ENCODE data around the gene TUBGCP3. TPM values are rescaled to one million over a fixed set of nuclear protein-coding genes. Genes with fewer than 3 reads are reported as not detected.

Gene TUBGCP3
- total and polyA plus RNA-seq, 2 experiments from 2014 or later, result 12.8 to 40.2 TPM

DNA sequence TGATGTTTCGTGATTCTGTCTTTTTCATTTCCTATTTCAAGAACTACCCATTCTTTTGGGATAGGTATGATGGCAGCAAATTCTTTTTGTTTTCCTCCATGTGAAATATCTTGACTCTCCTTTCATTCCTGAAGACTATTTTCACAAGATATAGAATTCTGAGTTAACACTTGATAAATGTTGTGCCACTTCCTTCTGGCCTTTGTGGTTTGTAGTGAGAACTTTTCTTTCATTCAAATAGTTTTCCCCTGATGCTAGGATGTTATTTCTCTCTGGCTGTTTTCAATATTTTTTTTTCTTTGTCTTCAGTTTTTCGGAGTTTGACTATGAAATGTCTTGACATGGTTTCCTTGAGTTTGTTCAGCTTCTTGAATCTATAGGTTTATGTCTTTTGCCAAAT is 8.3 kb upstream of the TUBGCP3 start:
- no peaks in the 10 kb centered on the region for H3F3A ChIP-seq (replicated peaks; ENCODE audit: low read depth)
- TF ChIP-seq, protein P1, sequence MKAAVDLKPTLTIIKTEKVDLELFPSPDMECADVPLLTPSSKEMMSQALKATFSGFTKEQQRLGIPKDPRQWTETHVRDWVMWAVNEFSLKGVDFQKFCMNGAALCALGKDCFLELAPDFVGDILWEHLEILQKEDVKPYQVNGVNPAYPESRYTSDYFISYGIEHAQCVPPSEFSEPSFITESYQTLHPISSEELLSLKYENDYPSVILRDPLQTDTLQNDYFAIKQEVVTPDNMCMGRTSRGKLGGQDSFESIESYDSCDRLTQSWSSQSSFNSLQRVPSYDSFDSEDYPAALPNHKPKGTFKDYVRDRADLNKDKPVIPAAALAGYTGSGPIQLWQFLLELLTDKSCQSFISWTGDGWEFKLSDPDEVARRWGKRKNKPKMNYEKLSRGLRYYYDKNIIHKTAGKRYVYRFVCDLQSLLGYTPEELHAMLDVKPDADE (IDR thresholded peaks at IDR 0.05), result no peak
- TF ChIP-seq, protein P2, sequence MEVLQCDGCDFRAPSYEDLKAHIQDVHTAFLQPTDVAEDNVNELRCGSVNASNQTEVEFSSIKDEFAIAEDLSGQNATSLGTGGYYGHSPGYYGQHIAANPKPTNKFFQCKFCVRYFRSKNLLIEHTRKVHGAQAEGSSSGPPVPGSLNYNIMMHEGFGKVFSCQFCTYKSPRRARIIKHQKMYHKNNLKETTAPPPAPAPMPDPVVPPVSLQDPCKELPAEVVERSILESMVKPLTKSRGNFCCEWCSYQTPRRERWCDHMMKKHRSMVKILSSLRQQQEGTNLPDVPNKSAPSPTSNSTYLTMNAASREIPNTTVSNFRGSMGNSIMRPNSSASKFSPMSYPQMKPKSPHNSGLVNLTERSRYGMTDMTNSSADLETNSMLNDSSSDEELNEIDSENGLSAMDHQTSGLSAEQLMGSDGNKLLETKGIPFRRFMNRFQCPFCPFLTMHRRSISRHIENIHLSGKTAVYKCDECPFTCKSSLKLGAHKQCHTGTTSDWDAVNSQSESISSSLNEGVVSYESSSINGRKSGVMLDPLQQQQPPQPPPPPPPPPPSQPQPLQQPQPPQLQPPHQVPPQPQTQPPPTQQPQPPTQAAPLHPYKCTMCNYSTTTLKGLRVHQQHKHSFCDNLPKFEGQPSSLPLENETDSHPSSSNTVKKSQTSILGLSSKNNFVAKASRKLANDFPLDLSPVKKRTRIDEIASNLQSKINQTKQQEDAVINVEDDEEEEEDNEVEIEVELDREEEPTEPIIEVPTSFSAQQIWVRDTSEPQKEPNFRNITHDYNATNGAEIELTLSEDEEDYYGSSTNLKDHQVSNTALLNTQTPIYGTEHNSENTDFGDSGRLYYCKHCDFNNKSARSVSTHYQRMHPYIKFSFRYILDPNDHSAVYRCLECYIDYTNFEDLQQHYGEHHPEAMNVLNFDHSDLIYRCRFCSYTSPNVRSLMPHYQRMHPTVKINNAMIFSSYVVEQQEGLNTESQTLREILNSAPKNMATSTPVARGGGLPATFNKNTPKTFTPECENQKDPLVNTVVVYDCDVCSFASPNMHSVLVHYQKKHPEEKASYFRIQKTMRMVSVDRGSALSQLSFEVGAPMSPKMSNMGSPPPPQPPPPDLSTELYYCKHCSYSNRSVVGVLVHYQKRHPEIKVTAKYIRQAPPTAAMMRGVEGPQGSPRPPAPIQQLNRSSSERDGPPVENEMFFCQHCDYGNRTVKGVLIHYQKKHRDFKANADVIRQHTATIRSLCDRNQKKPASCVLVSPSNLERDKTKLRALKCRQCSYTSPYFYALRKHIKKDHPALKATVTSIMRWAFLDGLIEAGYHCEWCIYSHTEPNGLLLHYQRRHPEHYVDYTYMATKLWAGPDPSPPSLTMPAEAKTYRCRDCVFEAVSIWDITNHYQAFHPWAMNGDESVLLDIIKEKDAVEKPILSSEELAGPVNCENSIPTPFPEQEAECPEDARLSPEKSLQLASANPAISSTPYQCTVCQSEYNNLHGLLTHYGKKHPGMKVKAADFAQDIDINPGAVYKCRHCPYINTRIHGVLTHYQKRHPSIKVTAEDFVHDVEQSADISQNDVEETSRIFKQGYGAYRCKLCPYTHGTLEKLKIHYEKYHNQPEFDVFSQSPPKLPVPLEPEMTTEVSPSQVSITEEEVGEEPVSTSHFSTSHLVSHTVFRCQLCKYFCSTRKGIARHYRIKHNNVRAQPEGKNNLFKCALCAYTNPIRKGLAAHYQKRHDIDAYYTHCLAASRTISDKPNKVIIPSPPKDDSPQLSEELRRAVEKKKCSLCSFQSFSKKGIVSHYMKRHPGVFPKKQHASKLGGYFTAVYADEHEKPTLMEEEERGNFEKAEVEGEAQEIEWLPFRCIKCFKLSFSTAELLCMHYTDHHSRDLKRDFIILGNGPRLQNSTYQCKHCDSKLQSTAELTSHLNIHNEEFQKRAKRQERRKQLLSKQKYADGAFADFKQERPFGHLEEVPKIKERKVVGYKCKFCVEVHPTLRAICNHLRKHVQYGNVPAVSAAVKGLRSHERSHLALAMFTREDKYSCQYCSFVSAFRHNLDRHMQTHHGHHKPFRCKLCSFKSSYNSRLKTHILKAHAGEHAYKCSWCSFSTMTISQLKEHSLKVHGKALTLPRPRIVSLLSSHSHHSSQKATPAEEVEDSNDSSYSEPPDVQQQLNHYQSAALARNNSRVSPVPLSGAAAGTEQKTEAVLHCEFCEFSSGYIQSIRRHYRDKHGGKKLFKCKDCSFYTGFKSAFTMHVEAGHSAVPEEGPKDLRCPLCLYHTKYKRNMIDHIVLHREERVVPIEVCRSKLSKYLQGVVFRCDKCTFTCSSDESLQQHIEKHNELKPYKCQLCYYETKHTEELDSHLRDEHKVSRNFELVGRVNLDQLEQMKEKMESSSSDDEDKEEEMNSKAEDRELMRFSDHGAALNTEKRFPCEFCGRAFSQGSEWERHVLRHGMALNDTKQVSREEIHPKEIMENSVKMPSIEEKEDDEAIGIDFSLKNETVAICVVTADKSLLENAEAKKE (CRISPR knock-in tag; IDR thresholded peaks at IDR 0.05), result no peak
- TF ChIP-seq, protein P3, sequence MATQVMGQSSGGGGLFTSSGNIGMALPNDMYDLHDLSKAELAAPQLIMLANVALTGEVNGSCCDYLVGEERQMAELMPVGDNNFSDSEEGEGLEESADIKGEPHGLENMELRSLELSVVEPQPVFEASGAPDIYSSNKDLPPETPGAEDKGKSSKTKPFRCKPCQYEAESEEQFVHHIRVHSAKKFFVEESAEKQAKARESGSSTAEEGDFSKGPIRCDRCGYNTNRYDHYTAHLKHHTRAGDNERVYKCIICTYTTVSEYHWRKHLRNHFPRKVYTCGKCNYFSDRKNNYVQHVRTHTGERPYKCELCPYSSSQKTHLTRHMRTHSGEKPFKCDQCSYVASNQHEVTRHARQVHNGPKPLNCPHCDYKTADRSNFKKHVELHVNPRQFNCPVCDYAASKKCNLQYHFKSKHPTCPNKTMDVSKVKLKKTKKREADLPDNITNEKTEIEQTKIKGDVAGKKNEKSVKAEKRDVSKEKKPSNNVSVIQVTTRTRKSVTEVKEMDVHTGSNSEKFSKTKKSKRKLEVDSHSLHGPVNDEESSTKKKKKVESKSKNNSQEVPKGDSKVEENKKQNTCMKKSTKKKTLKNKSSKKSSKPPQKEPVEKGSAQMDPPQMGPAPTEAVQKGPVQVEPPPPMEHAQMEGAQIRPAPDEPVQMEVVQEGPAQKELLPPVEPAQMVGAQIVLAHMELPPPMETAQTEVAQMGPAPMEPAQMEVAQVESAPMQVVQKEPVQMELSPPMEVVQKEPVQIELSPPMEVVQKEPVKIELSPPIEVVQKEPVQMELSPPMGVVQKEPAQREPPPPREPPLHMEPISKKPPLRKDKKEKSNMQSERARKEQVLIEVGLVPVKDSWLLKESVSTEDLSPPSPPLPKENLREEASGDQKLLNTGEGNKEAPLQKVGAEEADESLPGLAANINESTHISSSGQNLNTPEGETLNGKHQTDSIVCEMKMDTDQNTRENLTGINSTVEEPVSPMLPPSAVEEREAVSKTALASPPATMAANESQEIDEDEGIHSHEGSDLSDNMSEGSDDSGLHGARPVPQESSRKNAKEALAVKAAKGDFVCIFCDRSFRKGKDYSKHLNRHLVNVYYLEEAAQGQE (IDR thresholded peaks at IDR 0.05; ENCODE audit: unreplicated experiment), result no peak
- no peak for TF ChIP-seq JUNB (IDR thresholded peaks at IDR 0.05; ENCODE audit: unreplicated experiment)
- no peak for TF ChIP-seq NANOG (IDR thresholded peaks at IDR 0.05; ENCODE audit: borderline replicate concordance)
- TF ChIP-seq, protein P4, sequence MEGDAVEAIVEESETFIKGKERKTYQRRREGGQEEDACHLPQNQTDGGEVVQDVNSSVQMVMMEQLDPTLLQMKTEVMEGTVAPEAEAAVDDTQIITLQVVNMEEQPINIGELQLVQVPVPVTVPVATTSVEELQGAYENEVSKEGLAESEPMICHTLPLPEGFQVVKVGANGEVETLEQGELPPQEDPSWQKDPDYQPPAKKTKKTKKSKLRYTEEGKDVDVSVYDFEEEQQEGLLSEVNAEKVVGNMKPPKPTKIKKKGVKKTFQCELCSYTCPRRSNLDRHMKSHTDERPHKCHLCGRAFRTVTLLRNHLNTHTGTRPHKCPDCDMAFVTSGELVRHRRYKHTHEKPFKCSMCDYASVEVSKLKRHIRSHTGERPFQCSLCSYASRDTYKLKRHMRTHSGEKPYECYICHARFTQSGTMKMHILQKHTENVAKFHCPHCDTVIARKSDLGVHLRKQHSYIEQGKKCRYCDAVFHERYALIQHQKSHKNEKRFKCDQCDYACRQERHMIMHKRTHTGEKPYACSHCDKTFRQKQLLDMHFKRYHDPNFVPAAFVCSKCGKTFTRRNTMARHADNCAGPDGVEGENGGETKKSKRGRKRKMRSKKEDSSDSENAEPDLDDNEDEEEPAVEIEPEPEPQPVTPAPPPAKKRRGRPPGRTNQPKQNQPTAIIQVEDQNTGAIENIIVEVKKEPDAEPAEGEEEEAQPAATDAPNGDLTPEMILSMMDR (conservative IDR thresholded peaks at IDR 0.05; ENCODE audit: low read depth in 2 of 2), result no peak
- no peak for TF ChIP-seq POLR2AphosphoS5 (IDR thresholded peaks at IDR 0.05; ENCODE audit: low read depth)
- TF ChIP-seq CREB1 (CRISPR knock-in tag; IDR thresholded peaks at IDR 0.05; ENCODE audit: low read depth), result no peak
- TF ChIP-seq ZNF114 (CRISPR knock-in tag; IDR thresholded peaks at IDR 0.05), result no peak
- TF ChIP-seq EZH2phosphoT487 (IDR thresholded peaks at IDR 0.05; ENCODE audit: unreplicated experiment), result no peak
- TF ChIP-seq ZNF331 (CRISPR knock-in tag; IDR thresholded peaks at IDR 0.05; ENCODE audit: low read depth), result no peak
- no peak for TF ChIP-seq STAT1 (IDR thresholded peaks at IDR 0.05; ENCODE audit: unreplicated experiment)
- Mint-ChIP-seq H3K4me3 (no peak overlapping the region), H3K27me3 (ENCODE audit: insufficient read depth, low read depth, poor library complexity) (peaks cover 3% of the 10 kb centered on the region), H3K9me3 (0 out of 3 replicates have a peak, but pooled peaks cover 2% of the 10 kb centered on the region), H3K36me3 (ENCODE audit: low read depth) (no peaks in the 10 kb centered on the region), H3K4me1 (peaks cover 8% of the 10 kb centered on the region; the same call in 2 of the 3 replicates), H3K27ac (no peak overlapping the region)
- H3K27ac ChIP-seq (ENCODE audit: low read depth), result no peak overlapping the region
- no peaks in the 10 kb centered on the region for H3K36me3 ChIP-seq (ENCODE audit: insufficient read depth)
- no peak overlapping the region for H3K4me2 ChIP-seq
- no peak for ATAC-seq
- H3K4me1 ChIP-seq (ENCODE audit: insufficient read depth), result no peaks in the 10 kb centered on the region
- H3K9me2 ChIP-seq (ENCODE audit: insufficient read depth), result no peaks in the 10 kb centered on the region
- H3K27me3 ChIP-seq (ENCODE audit: insufficient read depth), result no peaks in the 10 kb centered on the region
- no peaks in the 10 kb centered on the region for H4K20me1 ChIP-seq (replicated peaks; ENCODE audit: insufficient read depth)
- H2AFZ ChIP-seq, result no peak overlapping the region
- no peaks in the 10 kb centered on the region for H3K79me2 ChIP-seq (replicated peaks; ENCODE audit: insufficient read depth)
- no peak overlapping the region for H3K4me3 ChIP-seq
- DNase-seq (ENCODE audit: low spot score), result no peak
